ENCODE measurements around the gene SOX9. TPM values are rescaled to one million over a fixed set of nuclear protein-coding genes. Genes with fewer than 3 reads are reported as not detected.

Gene SOX9
- total RNA-seq, result 3.2 and 4.3 TPM in 2 replicates
- 1.1 and 4.5 TPM in 2 replicates for polyA plus RNA-seq

GRCh38 chr17:72120642-72121163 lies at the start of gene SOX9:
Gene SOX9, plus strand, starts transcription at chr17:72121020. Its CDS starts 372 bp downstream, at chr17:72121392.
- Histone ChIP-seq H3K36me3 (no peaks in the 10 kb centered on the region), H3K4me1 (ENCODE audit: low read depth) (peaks cover 35% of the 10 kb centered on the region), H3K4me3 (peak within 1 kb of the TSS; percentile 40), H3K27ac (no peak within 1 kb of the TSS), H3K27me3 (peaks cover 75% of the 10 kb centered on the region), H3K9me3 (ENCODE audit: low read depth) (no peaks in the 10 kb centered on the region)
- TF ChIP-seq, protein P1, sequence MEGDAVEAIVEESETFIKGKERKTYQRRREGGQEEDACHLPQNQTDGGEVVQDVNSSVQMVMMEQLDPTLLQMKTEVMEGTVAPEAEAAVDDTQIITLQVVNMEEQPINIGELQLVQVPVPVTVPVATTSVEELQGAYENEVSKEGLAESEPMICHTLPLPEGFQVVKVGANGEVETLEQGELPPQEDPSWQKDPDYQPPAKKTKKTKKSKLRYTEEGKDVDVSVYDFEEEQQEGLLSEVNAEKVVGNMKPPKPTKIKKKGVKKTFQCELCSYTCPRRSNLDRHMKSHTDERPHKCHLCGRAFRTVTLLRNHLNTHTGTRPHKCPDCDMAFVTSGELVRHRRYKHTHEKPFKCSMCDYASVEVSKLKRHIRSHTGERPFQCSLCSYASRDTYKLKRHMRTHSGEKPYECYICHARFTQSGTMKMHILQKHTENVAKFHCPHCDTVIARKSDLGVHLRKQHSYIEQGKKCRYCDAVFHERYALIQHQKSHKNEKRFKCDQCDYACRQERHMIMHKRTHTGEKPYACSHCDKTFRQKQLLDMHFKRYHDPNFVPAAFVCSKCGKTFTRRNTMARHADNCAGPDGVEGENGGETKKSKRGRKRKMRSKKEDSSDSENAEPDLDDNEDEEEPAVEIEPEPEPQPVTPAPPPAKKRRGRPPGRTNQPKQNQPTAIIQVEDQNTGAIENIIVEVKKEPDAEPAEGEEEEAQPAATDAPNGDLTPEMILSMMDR (IDR thresholded peaks at IDR 0.05; ENCODE audit: low read depth, low read length), result no peak
- DNase-seq (ENCODE audit: low read depth in 1 of 2, low spot score in 1 of 2), result peak; percentile 93 to 98

DNA sequence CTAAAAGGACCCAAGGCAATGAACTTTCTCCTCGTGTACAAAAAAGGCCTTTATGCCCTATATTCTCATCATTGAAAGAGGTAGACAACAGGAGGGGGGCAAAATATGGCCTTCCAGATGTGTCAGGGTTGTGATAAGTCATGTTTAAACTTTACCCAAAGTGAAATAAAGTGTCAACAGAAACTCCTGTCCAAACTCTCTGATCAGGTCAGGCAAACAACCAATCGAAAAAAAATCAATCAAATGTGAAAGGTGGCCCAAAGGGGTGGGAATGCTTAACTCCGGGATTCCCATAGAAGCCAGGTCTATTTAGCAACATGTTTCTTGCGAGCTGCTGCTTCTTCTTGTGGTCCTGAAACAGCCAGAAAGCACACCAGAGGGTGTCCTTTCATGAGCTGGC lies 49.5 kb upstream of the SOX9 start:
- Histone ChIP-seq H3K4me3 (no peak overlapping the region), H3K36me3 (no peaks in the 10 kb centered on the region), H3K4me1 (ENCODE audit: low read depth) (no peaks in the 10 kb centered on the region), H3K27ac (no peak overlapping the region), H3K9me3 (ENCODE audit: low read depth) (no peaks in the 10 kb centered on the region), H3K27me3 (no peaks in the 10 kb centered on the region)
- DNase-seq (ENCODE audit: low read depth in 1 of 2, low spot score in 1 of 2), result no peak
- TF ChIP-seq, protein P1 (IDR thresholded peaks at IDR 0.05; ENCODE audit: low read depth, low read length), result no peak

DNA sequence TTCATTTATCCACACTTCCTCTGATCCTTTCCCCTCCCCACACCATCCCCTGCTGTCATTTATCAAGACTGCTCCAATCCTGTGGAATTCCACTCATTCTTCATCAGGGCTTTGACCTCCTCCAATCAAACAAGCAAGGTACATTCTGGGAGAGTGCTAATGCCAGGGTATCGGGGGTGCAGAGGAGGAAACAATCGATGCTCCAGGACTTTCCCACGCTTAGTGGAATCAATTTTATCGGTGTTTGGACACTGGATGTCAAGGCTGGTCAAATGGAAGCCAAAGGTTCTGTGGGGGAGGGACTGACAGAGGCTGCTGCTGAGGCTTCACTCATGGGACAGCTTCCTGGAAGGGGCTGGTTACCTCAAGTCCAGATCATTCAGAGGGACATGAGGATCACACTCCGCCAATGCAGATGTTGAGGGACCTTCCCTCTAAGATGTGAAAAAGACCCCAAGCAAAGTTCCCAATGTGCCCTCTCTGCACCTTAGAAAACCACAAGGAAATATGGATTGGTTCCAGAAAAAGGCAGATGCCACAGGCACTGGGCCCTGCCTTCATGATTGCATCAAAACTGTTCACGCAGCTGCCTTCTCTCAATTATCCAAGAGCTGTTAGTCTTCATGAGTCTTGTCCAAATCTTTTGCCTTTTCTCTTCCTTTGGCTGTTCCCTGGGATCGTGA lies 44.7 kb upstream of the SOX9 start:
- H3K9me3 ChIP-seq (ENCODE audit: low read depth), result no peaks in the 10 kb centered on the region
- no peaks in the 10 kb centered on the region for H3K4me1 ChIP-seq (ENCODE audit: low read depth)
- TF ChIP-seq, protein P1 (IDR thresholded peaks at IDR 0.05; ENCODE audit: low read depth, low read length), result no peak
- no peak for DNase-seq (ENCODE audit: low read depth in 1 of 2, low spot score in 1 of 2)
- H3K27ac ChIP-seq, result no peak overlapping the region
- no peak overlapping the region for H3K4me3 ChIP-seq
- H3K27me3 ChIP-seq, result no peaks in the 10 kb centered on the region
- H3K36me3 ChIP-seq, result no peaks in the 10 kb centered on the region

DNA sequence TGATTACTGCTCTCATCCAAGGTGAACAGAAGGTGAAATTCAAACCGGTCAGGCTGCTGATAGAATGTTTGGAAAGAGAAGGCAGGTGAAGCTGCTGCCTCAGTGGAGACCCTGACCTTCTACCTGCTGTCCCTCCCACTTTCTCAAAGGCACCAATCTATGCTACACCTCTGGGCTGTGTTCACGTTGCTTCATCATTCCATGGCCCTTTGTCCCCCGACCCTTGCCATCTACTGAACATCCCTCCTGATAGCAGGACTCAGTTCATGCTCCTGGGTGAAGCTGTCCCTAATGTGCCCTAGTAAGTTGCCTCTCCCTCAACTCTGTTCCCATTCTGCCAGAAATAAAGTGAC lies 44.2 kb upstream of the SOX9 start:
- TF ChIP-seq, protein P1 (IDR thresholded peaks at IDR 0.05; ENCODE audit: low read depth, low read length), result no peak

DNA sequence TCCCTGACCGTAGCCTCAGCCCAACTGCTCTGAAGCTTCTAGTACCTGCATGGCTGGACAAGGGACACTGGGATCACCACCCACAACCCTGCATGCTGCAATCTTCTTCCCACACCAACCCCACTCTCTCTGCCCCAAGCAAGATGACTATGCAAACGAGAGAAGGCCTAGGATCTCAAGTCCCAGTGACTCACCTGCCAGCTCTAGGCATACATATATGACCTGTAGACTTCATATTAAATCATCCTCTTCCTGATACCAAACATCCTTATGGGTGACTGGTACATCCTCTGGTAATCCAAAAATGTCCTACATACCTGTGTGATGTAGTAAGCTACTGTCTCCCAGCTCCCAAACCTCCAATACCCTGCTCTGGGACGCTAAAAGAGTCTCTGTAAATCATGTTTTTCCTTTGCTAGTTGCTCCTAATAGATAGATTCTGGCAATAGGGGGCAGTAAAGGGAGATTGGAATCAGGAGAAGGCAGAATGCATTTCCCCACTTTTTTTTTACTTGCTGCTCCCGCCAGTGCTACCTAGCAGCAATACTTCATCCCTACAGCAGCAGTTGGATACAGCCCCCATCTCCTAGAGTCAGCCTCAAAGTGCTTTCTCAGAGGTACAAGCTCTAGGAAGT lies 43.4 kb upstream of the SOX9 start:
- H3K27me3 ChIP-seq, result no peaks in the 10 kb centered on the region
- no peak for DNase-seq (ENCODE audit: low read depth in 1 of 2, low spot score in 1 of 2)
- H3K27ac ChIP-seq, result no peak overlapping the region
- no peaks in the 10 kb centered on the region for H3K4me1 ChIP-seq (ENCODE audit: low read depth)
- H3K4me3 ChIP-seq, result no peak overlapping the region
- no peaks in the 10 kb centered on the region for H3K9me3 ChIP-seq (ENCODE audit: low read depth)
- no peaks in the 10 kb centered on the region for H3K36me3 ChIP-seq
- TF ChIP-seq, protein P1 (IDR thresholded peaks at IDR 0.05; ENCODE audit: low read depth, low read length), result peak; percentile 3

More for the DNA sequence above, 44.2 kb upstream of the SOX9 start:
- H3K4me3 ChIP-seq, result no peak overlapping the region
- no peaks in the 10 kb centered on the region for H3K4me1 ChIP-seq (ENCODE audit: low read depth)
- DNase-seq (ENCODE audit: low read depth in 1 of 2, low spot score in 1 of 2), result no peak
- H3K27me3 ChIP-seq, result no peaks in the 10 kb centered on the region
- H3K9me3 ChIP-seq (ENCODE audit: low read depth), result no peaks in the 10 kb centered on the region
- H3K36me3 ChIP-seq, result no peaks in the 10 kb centered on the region
- H3K27ac ChIP-seq, result no peak overlapping the region

Measured in cardiac muscle cell (in vitro differentiated cells and primary cell).